Cardiac muscle cell (in vitro differentiated cells and primary cell): ENCODE results near the gene NFKBIL1. TPM values are rescaled to one million over a fixed set of nuclear protein-coding genes. Genes with fewer than 3 reads are reported as not detected.

Experiments used
- DNase-seq, 2 donors: peaks; one replicate each; pipeline versions ENCODE4 v3.0.0 to v3.0.0-alpha.2; 2010 to 2017; ENCODE audit warnings: low read depth in 1 of 2, low spot score in 1 of 2
- H3K27ac ChIP-seq: fragments of 200-600 bp; sonication (generic); 2 replicates; pipeline ENCODE4 v1.5.1; 2016
- H3K27me3 ChIP-seq: fragments of 200-600 bp; sonication (generic); 2 replicates; pipeline ENCODE4 v1.6.0; 2016; ENCODE audit warnings: control low read depth
- H3K36me3 ChIP-seq: fragments of 200-600 bp; sonication (generic); 2 replicates; pipeline ENCODE4 v1.5.1; 2016; ENCODE audit warnings: control low read depth
- H3K4me1 ChIP-seq: fragments of 200-600 bp; sonication (generic); 2 replicates; pipeline ENCODE4 v1.8.1; 2017; ENCODE audit warnings: low read depth, mild to moderate bottlenecking, mixed run types
- H3K4me3 ChIP-seq: fragments of 200-600 bp; sonication (generic); 2 replicates; pipeline ENCODE4 v1.5.1; 2016; ENCODE audit warnings: mild to moderate bottlenecking
- H3K9me3 ChIP-seq: fragments of 200-600 bp; sonication (generic); 2 replicates; pipeline ENCODE4 v1.5.1; 2017; ENCODE audit warnings: low read depth, mild to moderate bottlenecking, control low read depth
- CTCF ChIP-seq: IDR thresholded peaks from 2 replicates; pipeline ENCODE4 v1.5.1; 2012; ENCODE audit warnings: low read depth, mild to moderate bottlenecking, low read length
- polyA plus RNA-seq: library from polyadenylated mRNA; unstranded; fragments of >200 nt; fragmentation: Nextera tagmentation; extraction: Ambion mirVana; gene quantifications from 2 replicates; pipeline ENCODE4 v1.2.1, GENCODE V29; 2016
- total RNA-seq: library from RNA; depleted of rRNA; stranded (reverse); fragments of >200 nt; gene quantifications from 2 replicates; pipeline ENCODE4 v1.2.3, GENCODE V29; 2016

NFKBIL1 gene
- total and polyA plus RNA-seq, 2 experiments from 2014 or later, result 38.4 to 51.2 TPM

- Histone ChIP-seq H3K27ac (peak overlapping the region; percentile 64), H3K36me3 (peaks cover 8% of the 10 kb centered on the region), H3K4me1 (peaks cover 5% of the 10 kb centered on the region), H3K4me3 (no peak overlapping the region), H3K27me3 (no peaks in the 10 kb centered on the region), H3K9me3 (no peaks in the 10 kb centered on the region)
- DNase-seq, result no peak
- no peak for TF ChIP-seq CTCF
Observed at GRCh38 chr6:31559606-31559957, 12.2 kb downstream of the NFKBIL1 start.

GRCh38 chr6:31559958-31560696 lies 12.7 kb downstream of the NFKBIL1 start:
- Histone ChIP-seq H3K27me3 (no peaks in the 10 kb centered on the region), H3K27ac (peak overlapping the region; percentile 64), H3K9me3 (no peaks in the 10 kb centered on the region), H3K4me1 (peaks cover 5% of the 10 kb centered on the region), H3K4me3 (no peak overlapping the region), H3K36me3 (peaks cover 6% of the 10 kb centered on the region)
- no peak for TF ChIP-seq CTCF
- peak in 1 of 2 donors; percentile 76 for DNase-seq

- no peaks in the 10 kb centered on the region for H3K9me3 ChIP-seq
Observed at GRCh38 chr6:31560697-31561058, 13.3 kb downstream of the NFKBIL1 start.

GRCh38 chr6:31567531-31568370 lies 20.3 kb downstream of the NFKBIL1 start:
- Histone ChIP-seq H3K27ac (no peak overlapping the region), H3K4me1 (no peaks in the 10 kb centered on the region), H3K27me3 (no peaks in the 10 kb centered on the region), H3K36me3 (no peaks in the 10 kb centered on the region), H3K4me3 (no peak overlapping the region), H3K9me3 (no peaks in the 10 kb centered on the region)
- TF ChIP-seq CTCF, result no peak
- no peak for DNase-seq

More at GRCh38 chr6:31560697-31561058, 13.3 kb downstream of the NFKBIL1 start:
- no peak for TF ChIP-seq CTCF
- H3K4me1 ChIP-seq, result peaks cover 5% of the 10 kb centered on the region
- H3K36me3 ChIP-seq, result peaks cover 6% of the 10 kb centered on the region
- no peaks in the 10 kb centered on the region for H3K27me3 ChIP-seq
- H3K27ac ChIP-seq, result peak overlapping the region; percentile 64
- DNase-seq, result no peak
- H3K4me3 ChIP-seq, result no peak overlapping the region

GRCh38 chr6:31568537-31568961 lies 21.1 kb downstream of the NFKBIL1 start:
- no peaks in the 10 kb centered on the region for H3K36me3 ChIP-seq
- DNase-seq, result no peak
- TF ChIP-seq CTCF, result no peak
- no peak overlapping the region for H3K27ac ChIP-seq
- H3K9me3 ChIP-seq, result no peaks in the 10 kb centered on the region
- H3K4me1 ChIP-seq, result no peaks in the 10 kb centered on the region
- H3K4me3 ChIP-seq, result no peak overlapping the region
- no peaks in the 10 kb centered on the region for H3K27me3 ChIP-seq
